ENCODE results near the gene KLHL3.

GRCh38 chr5:137718611-137719010 lies 17.3 kb downstream of the KLHL3 start:
- no peak for TF ChIP-seq CTCF (IDR thresholded peaks at IDR 0.05; ENCODE audit: low read length)
- TF ChIP-seq EZH2 (IDR thresholded peaks at IDR 0.05; ENCODE audit: borderline replicate concordance, low read length) = no peak

Data from OCI-LY1 (cell line).